ENCODE data around the gene PRH2.

The PRH2 gene

GRCh38 chr12:10919809-10920208 is 9.2 kb upstream of the PRH2 start:
- H3K36me3 ChIP-seq (ENCODE audit: insufficient read depth, low read length), result no peaks in the 10 kb centered on the region
- no peak overlapping the region for H2AFZ ChIP-seq (ENCODE audit: low read length, unreplicated experiment)
- H3K27me3 ChIP-seq (ENCODE audit: insufficient read depth, low read length), result no peaks in the 10 kb centered on the region
- H3K4me3 ChIP-seq (ENCODE audit: low read depth, low read length), result no peak overlapping the region
- no peaks in the 10 kb centered on the region for H3K79me2 ChIP-seq (ENCODE audit: control insufficient read depth, insufficient read depth, low read length, unreplicated experiment)
- no peaks in the 10 kb centered on the region for H3K4me1 ChIP-seq (ENCODE audit: control insufficient read depth, insufficient read depth, low read length, unreplicated experiment)
- no peak overlapping the region for H3K27ac ChIP-seq (ENCODE audit: low read depth, low read length)

DNA sequence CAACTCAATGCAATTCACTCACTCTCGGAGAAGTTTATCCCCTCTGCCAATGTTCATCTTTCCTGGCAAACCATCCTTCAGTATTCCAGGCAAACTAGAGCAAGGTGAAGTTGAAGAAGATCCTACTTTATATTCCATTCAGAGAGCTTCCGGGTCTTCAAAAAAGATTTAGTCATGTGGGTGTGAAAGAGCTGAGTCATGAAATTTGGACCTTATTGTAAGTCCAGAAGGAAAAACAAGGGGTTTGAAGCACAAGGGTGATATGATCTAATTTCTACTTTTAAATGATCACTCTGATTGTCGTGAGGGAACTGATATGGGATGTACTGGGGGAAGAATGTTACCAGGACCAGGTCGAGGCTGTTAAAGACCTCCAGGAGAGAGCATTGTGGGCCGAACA is 2.8 kb upstream of the PRH2 start:
- no peaks in the 10 kb centered on the region for H3K4me1 ChIP-seq (ENCODE audit: control insufficient read depth, insufficient read depth, low read length, unreplicated experiment)
- no peak overlapping the region for H3K4me3 ChIP-seq (ENCODE audit: low read depth, low read length)
- H3K27ac ChIP-seq (ENCODE audit: low read depth, low read length), result no peak overlapping the region
- no peaks in the 10 kb centered on the region for H3K27me3 ChIP-seq (ENCODE audit: insufficient read depth, low read length)
- H3K36me3 ChIP-seq (ENCODE audit: insufficient read depth, low read length), result no peaks in the 10 kb centered on the region
- H2AFZ ChIP-seq (ENCODE audit: low read length, unreplicated experiment), result no peak overlapping the region
- H3K79me2 ChIP-seq (ENCODE audit: control insufficient read depth, insufficient read depth, low read length, unreplicated experiment), result no peaks in the 10 kb centered on the region

GRCh38 chr12:10936506-10936905 is 7.5 kb downstream of the PRH2 start:
- no peak overlapping the region for H3K4me3 ChIP-seq (ENCODE audit: low read depth, low read length)
- H3K4me1 ChIP-seq (ENCODE audit: control insufficient read depth, insufficient read depth, low read length, unreplicated experiment), result peaks cover 7% of the 10 kb centered on the region
- no peaks in the 10 kb centered on the region for H3K36me3 ChIP-seq (ENCODE audit: insufficient read depth, low read length)
- H3K27me3 ChIP-seq (ENCODE audit: insufficient read depth, low read length), result no peaks in the 10 kb centered on the region
- no peaks in the 10 kb centered on the region for H3K79me2 ChIP-seq (ENCODE audit: control insufficient read depth, insufficient read depth, low read length, unreplicated experiment)
- H2AFZ ChIP-seq (ENCODE audit: low read length, unreplicated experiment), result no peak overlapping the region
- no peak overlapping the region for H3K27ac ChIP-seq (ENCODE audit: low read depth, low read length)

GRCh38 chr12:10939163-10939562 is 10.1 kb downstream of the PRH2 start, which contains the start of gene TAS2R14:
Gene TAS2R14 (minus strand): TSS chr12:10939263. CDS start chr12:10939207, 56 bp downstream.
- Histone ChIP-seq H3K27me3 (ENCODE audit: insufficient read depth, low read length) (no peaks in the 10 kb centered on the region), H3K36me3 (ENCODE audit: insufficient read depth, low read length) (no peaks in the 10 kb centered on the region), H3K4me3 (ENCODE audit: low read depth, low read length) (no peak within 1 kb of the TSS), H2AFZ (ENCODE audit: low read length, unreplicated experiment) (no peak within 1 kb of the TSS), H3K79me2 (ENCODE audit: control insufficient read depth, insufficient read depth, low read length, unreplicated experiment) (no peaks in the 10 kb centered on the region), H3K4me1 (ENCODE audit: control insufficient read depth, insufficient read depth, low read length, unreplicated experiment) (peaks cover 7% of the 10 kb centered on the region), H3K27ac (ENCODE audit: low read depth, low read length) (no peak within 1 kb of the TSS)

DNA sequence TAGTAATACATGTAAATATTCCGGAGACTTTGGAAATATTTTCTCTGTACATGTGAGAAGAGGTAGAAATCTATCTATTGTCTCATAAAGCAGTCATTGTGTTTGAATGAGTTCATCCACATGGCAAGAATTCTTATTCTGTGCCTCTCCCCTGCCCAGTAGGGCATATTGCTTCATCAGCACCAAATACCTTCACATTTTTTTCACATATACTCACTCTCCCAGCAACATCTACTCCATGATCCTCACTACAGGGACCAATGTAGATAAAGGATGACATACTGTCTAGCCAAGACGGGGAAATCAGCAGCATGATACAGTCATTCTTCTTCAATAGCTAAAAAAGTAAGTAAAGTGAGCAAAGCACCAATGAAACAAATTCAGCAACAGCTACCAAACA is 11.4 kb downstream of the PRH2 start:
- Histone ChIP-seq H2AFZ (ENCODE audit: low read length, unreplicated experiment) (no peak overlapping the region), H3K4me3 (ENCODE audit: low read depth, low read length) (no peak overlapping the region), H3K27ac (ENCODE audit: low read depth, low read length) (no peak overlapping the region), H3K27me3 (ENCODE audit: insufficient read depth, low read length) (no peaks in the 10 kb centered on the region), H3K4me1 (ENCODE audit: control insufficient read depth, insufficient read depth, low read length, unreplicated experiment) (peaks cover 7% of the 10 kb centered on the region), H3K79me2 (ENCODE audit: control insufficient read depth, insufficient read depth, low read length, unreplicated experiment) (no peaks in the 10 kb centered on the region), H3K36me3 (ENCODE audit: insufficient read depth, low read length) (no peaks in the 10 kb centered on the region)

- Histone ChIP-seq H3K79me2 (ENCODE audit: control insufficient read depth, insufficient read depth, low read length, unreplicated experiment) (no peaks in the 10 kb centered on the region), H3K36me3 (ENCODE audit: insufficient read depth, low read length) (no peaks in the 10 kb centered on the region), H3K4me1 (ENCODE audit: control insufficient read depth, insufficient read depth, low read length, unreplicated experiment) (peaks cover 7% of the 10 kb centered on the region), H3K4me3 (ENCODE audit: low read depth, low read length) (no peak overlapping the region), H2AFZ (ENCODE audit: low read length, unreplicated experiment) (no peak overlapping the region), H3K27ac (ENCODE audit: low read depth, low read length) (no peak overlapping the region), H3K27me3 (ENCODE audit: insufficient read depth, low read length) (no peaks in the 10 kb centered on the region)
These were observed 12.3 kb downstream of the PRH2 start for GRCh38 chr12:10941369-10941768.

- no peak overlapping the region for H2AFZ ChIP-seq (ENCODE audit: low read length, unreplicated experiment)
- H3K27ac ChIP-seq (ENCODE audit: low read depth, low read length), result no peak overlapping the region
- H3K27me3 ChIP-seq (ENCODE audit: insufficient read depth, low read length), result no peaks in the 10 kb centered on the region
These were observed 13.0 kb downstream of the PRH2 start for GRCh38 chr12:10941916-10942607.

GRCh38 chr12:10943167-10943566 is 14.1 kb downstream of the PRH2 start:
- no peak overlapping the region for H3K27ac ChIP-seq (ENCODE audit: low read depth, low read length)
- no peak overlapping the region for H3K4me3 ChIP-seq (ENCODE audit: low read depth, low read length)
- no peak overlapping the region for H2AFZ ChIP-seq (ENCODE audit: low read length, unreplicated experiment)
- no peaks in the 10 kb centered on the region for H3K79me2 ChIP-seq (ENCODE audit: control insufficient read depth, insufficient read depth, low read length, unreplicated experiment)
- H3K4me1 ChIP-seq (ENCODE audit: control insufficient read depth, insufficient read depth, low read length, unreplicated experiment), result peaks cover 7% of the 10 kb centered on the region
- no peaks in the 10 kb centered on the region for H3K27me3 ChIP-seq (ENCODE audit: insufficient read depth, low read length)
- H3K36me3 ChIP-seq (ENCODE audit: insufficient read depth, low read length), result peaks cover 5% of the 10 kb centered on the region

More at GRCh38 chr12:10941916-10942607, 13.0 kb downstream of the PRH2 start:
- Histone ChIP-seq H3K4me3 (ENCODE audit: low read depth, low read length) (no peak overlapping the region), H3K36me3 (ENCODE audit: insufficient read depth, low read length) (peaks cover 3% of the 10 kb centered on the region), H3K4me1 (ENCODE audit: control insufficient read depth, insufficient read depth, low read length, unreplicated experiment) (peaks cover 7% of the 10 kb centered on the region), H3K79me2 (ENCODE audit: control insufficient read depth, insufficient read depth, low read length, unreplicated experiment) (no peaks in the 10 kb centered on the region)

GRCh38 chr12:10952645-10953044 is 23.6 kb downstream of the PRH2 start:
- Histone ChIP-seq H3K27me3 (ENCODE audit: insufficient read depth, low read length) (no peaks in the 10 kb centered on the region), H3K27ac (ENCODE audit: low read depth, low read length) (no peak overlapping the region), H3K4me3 (ENCODE audit: low read depth, low read length) (no peak overlapping the region), H3K79me2 (ENCODE audit: control insufficient read depth, insufficient read depth, low read length, unreplicated experiment) (peaks cover 4% of the 10 kb centered on the region), H3K36me3 (ENCODE audit: insufficient read depth, low read length) (peaks cover 2% of the 10 kb centered on the region; the same call in 1 of the 2 replicates), H3K4me1 (ENCODE audit: control insufficient read depth, insufficient read depth, low read length, unreplicated experiment) (no peaks in the 10 kb centered on the region), H2AFZ (ENCODE audit: low read length, unreplicated experiment) (no peak overlapping the region)

- no peaks in the 10 kb centered on the region for H3K27me3 ChIP-seq (ENCODE audit: insufficient read depth, low read length)
- no peak overlapping the region for H2AFZ ChIP-seq (ENCODE audit: low read length, unreplicated experiment)
- H3K27ac ChIP-seq (ENCODE audit: low read depth, low read length), result no peak overlapping the region
- no peaks in the 10 kb centered on the region for H3K4me1 ChIP-seq (ENCODE audit: control insufficient read depth, insufficient read depth, low read length, unreplicated experiment)
- H3K36me3 ChIP-seq (ENCODE audit: insufficient read depth, low read length), result no peaks in the 10 kb centered on the region
- H3K4me3 ChIP-seq (ENCODE audit: low read depth, low read length), result no peak overlapping the region
- peaks cover 4% of the 10 kb centered on the region for H3K79me2 ChIP-seq (ENCODE audit: control insufficient read depth, insufficient read depth, low read length, unreplicated experiment)
These were observed 27.0 kb downstream of the PRH2 start for GRCh38 chr12:10956085-10956484.

DNA sequence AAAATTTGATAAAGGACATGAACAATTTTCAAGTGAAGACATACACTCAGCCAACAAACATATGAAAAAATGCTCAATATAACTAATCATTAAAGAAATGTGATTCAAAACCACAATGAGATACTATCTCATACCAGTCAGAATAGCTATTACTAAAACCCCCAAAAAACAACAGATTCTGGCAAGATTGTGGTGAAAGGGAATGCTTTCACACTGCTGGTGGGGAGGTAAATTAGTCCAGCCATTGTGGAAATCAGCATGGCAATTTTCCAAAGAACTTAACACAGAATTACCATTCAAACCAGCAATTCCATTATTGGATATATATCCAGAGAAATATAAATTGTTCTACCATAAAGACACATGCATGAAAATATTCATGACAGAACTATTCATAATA is 28.7 kb downstream of the PRH2 start:
- no peak overlapping the region for H3K4me3 ChIP-seq (ENCODE audit: low read depth, low read length)
- H3K27me3 ChIP-seq (ENCODE audit: insufficient read depth, low read length), result no peaks in the 10 kb centered on the region
- H3K79me2 ChIP-seq (ENCODE audit: control insufficient read depth, insufficient read depth, low read length, unreplicated experiment), result peaks cover 4% of the 10 kb centered on the region

More for the DNA sequence above, 28.7 kb downstream of the PRH2 start:
- H2AFZ ChIP-seq (ENCODE audit: low read length, unreplicated experiment), result no peak overlapping the region
- no peak overlapping the region for H3K27ac ChIP-seq (ENCODE audit: low read depth, low read length)
- H3K4me1 ChIP-seq (ENCODE audit: control insufficient read depth, insufficient read depth, low read length, unreplicated experiment), result no peaks in the 10 kb centered on the region
- H3K36me3 ChIP-seq (ENCODE audit: insufficient read depth, low read length), result no peaks in the 10 kb centered on the region

Measured in ACC112 (cell line).